GM21825 (cell line): ENCODE measurements around the gene PRKCQ.
"Not testable (repeated sequence)": the region's sequence is repeated elsewhere in the genome, so short reads cannot be mapped to it uniquely, and the experiment has no call there.

Experiments used
- ATAC-seq: cut with Tn5 transposase; IDR thresholded peaks from one replicate; pipeline ENCODE4 v1.9.1; 2021; ENCODE audit warnings: mild to moderate bottlenecking, moderate library complexity; ENCODE audit not compliant: unreplicated experiment

The PRKCQ gene

DNA sequence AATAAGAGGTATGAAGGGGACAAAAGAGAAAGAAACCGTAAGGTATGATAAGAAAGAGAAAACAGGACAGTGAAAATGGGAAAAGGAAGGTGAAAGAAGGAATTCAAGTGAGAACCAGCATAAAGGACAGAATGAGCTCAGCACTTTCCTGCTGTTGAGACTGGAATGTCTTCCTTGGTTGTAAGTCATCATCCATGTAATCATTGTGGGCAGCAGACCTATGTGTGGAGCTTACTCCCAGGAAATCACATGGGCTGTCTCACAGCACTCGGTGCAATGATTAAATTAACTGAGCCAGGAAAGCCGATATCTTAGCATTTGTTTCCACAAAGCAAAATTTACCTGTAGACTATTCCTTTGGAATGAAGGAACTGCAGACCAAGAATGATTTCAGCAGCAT, 118.1 kb downstream of the PRKCQ start:
- no peak for ATAC-seq

DNA sequence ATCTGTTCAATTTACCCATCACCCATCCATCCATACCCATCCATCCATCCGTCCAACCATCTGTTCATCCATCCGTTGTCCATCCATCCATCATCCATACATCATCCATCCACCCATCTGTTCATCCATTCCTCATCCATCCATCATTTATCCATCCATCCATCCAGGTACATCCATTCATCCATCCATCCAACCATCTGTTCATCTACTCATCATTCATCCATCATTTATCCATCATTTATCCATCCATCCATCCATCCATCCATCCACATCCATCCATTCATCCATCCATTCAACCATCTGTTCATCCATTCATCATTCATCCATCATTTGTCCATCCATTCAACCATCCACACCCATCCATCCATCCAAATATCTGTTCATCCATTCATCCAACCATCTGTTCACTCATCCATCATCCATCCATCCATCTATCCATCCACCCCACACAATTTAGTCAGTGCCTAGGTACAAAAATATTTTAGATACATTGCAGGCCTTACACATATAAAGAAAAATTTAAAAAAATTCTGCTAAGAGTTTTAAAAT, 119.1 kb downstream of the PRKCQ start:
- ATAC-seq = no peak

GRCh38 chr10:6458814-6459213, 121.3 kb downstream of the PRKCQ start:
- no peak for ATAC-seq

GRCh38 chr10:6457376-6457775, 122.7 kb downstream of the PRKCQ start:
- ATAC-seq = no peak

GRCh38 chr10:6456067-6456466, 124.0 kb downstream of the PRKCQ start:
- ATAC-seq = no peak

DNA sequence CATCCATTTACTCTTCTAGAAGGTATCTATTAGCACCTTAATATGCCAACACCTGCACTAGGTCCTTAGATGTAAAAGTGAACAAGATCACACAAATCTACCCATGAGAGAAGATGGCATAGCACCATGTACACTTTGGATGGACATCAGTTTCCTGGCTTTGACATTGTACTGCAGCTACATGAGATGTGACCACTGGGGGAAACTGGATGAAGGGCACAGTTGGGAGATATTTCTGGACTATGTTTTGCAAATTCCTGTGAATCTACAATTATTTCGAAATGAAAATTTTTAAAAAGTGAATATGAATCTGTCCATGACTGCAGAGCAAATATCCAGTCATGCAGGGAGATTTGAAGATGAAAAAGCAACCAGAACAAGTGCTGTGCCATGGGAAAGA, 124.5 kb downstream of the PRKCQ start:
- ATAC-seq = no peak

DNA sequence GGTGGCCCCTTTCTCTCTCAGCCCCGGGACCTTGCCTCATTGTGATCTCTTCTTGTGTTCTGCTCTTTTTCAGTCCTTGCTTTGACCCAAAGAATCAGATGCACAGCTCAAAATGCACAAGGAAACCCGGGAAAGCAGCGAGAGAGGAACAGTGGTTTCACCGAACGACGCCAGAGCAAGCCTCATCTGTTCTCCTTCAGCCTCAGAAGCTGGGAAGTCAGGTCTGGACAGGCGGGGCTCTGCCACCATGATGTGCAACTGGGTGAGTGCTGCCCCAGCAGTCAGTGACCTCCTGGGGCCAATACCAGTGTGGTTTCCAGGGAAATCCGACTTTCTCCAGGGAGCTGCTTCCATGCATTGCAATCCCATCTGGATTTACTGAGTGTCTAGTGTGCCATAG, 133.4 kb downstream of the PRKCQ start:
- ATAC-seq = no peak

DNA sequence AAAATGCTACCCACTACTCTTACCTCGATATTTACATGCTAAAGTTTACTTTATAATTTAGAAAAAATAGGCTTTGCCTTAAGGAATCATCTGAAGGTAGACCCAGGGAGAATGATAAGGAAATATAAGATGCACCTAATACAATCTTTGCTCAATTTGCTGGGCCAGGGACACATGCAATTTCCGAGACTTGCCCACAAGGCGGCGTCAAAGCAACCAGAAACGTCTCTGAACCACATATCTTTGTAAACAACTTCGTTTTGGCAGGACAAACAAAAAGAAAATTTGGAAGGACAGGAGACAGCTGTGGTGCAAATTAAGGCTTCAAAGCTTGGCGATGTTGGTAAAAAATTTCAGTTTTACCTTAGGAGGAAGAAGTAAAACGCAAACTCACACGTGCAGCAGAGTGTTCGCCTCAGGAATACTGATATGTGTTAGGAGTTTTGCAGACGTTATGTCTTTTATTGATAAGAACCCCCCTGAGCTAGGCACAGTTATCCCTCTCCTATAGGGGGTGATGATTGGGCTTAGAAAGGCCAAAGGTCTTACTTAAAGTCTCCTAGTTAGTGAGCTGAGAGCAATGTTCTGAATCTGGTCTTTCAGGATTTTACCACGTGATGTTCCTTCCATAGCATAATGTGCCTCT, 134.3 kb downstream of the PRKCQ start:
- ATAC-seq = no peak

DNA sequence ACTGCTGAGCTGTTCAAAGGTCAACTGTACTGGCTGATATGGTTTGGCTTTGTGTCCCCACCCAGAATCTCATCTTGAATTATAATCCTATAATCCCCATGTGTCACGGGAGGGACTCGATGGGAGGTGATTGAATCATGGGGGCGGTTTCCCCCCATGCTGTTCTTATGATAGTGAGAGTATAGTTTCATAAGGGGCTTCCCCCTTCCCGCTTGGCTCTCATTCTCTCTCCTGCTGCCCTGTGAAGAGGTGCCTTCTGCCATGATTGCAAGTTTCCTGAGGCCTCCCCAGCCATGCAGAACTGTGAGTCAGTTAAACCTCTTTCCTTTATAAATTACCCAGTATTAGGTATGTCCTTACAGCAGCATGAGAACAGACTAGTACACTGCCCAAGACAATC, 140.2 kb downstream of the PRKCQ start:
- ATAC-seq = not testable (repeated sequence)

- ATAC-seq = no peak
These were observed 148.2 kb downstream of the PRKCQ start for GRCh38 chr10:6431861-6432260.

GRCh38 chr10:6431186-6431585, 148.9 kb downstream of the PRKCQ start:
- no peak for ATAC-seq

GRCh38 chr10:6430423-6430980, 149.6 kb downstream of the PRKCQ start:
- ATAC-seq = no peak

- ATAC-seq = no peak
These were observed 152.6 kb downstream of the PRKCQ start for GRCh38 chr10:6427357-6427959.

- no peak for ATAC-seq
These were observed 153.8 kb downstream of the PRKCQ start for GRCh38 chr10:6426317-6426716.

DNA sequence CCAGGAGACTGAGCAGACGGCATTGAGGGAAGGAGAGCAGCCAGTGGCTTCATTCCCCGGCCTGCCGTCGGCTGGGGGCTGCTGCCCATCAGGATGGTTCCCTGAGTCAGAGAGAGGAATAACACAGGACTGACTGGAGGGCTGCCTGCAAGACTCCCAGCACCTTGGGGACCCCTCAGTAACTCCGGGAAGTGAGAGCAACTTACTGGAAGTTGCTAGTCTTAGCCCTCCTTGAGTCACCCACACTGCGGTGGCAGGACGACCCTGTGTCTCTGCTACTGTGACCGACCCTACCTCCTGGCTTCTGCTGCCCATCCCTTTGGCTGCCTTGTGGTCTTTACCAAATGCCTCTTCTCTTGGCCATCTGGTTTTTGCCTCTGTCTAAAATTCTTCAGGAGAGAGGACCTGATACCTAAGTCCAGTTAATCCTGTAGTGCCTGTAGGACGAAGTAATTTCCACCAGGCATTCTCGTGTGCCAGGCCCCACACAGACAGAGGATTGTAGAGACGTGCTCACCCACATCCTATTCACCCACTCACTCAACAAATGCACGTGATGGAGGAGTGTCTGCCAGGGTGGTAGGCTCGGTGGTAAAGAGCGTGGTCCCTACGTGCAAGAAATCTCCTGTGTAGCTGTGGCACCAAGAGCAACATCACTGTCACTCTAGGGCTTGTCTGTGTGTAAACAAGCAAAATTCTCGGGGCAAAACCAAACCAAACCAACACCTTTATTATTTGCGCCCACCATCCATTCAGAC, 156.5 kb downstream of the PRKCQ start:
- no peak for ATAC-seq

GRCh38 chr10:6423004-6423403, 157.1 kb downstream of the PRKCQ start:
- ATAC-seq = no peak

DNA sequence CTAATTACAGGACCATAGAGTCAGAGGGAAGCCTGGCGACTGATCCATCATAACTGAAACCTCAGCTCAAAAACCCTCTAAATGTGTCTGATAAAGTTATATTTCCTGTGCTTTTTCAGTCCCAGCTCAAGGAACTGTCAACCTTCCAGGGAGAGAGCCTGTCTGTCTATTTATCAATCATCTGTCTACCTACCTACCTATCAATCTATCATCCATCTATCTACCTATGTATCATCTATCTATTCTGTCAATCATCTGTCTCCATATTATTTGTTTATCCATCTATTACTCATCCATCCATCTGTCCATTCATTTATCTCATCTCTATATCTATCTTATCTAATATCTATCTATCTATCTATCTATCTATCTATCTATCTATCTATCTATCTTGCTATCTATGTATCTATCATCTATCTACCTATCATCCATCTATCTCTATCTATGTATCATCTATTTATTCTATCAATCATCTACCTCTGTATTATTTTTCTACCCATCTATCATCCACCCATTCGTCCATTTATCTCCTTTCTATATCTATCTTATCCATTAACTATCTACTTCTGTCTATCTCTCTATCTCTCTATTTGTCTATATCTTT, 161.4 kb downstream of the PRKCQ start:
- ATAC-seq = no peak

- ATAC-seq = no peak
These were observed 161.9 kb downstream of the PRKCQ start for GRCh38 chr10:6418167-6418566.

- no peak for ATAC-seq
These were observed 163.1 kb downstream of the PRKCQ start for GRCh38 chr10:6416892-6417512.

GRCh38 chr10:6411436-6411835, 168.6 kb downstream of the PRKCQ start:
- ATAC-seq = no peak

DNA sequence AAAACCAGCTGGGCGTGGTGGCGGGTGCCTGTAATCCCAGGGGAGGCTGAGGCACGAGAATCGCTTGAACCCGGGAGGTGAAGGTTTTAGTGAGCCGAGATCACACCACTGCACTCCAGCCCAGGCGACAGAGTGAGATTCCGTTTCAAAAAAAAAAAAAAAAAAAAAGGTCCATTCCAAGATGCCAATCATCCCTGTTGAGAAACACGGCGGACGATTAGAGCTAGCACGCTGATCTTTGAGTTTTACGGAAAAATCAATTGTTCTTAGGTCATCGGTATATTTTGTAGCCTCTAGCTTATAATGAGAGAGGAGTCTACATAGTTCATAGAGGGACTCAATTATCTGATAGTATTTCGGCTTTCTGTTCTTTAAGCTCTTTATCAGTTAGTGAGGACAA, 169.2 kb downstream of the PRKCQ start:
- no peak for ATAC-seq
